ENCODE measurements around the gene PHYH. TPM values are rescaled to one million over a fixed set of nuclear protein-coding genes. Genes with fewer than 3 reads are reported as not detected.

PHYH gene
- total and polyA plus RNA-seq, 8 donors = 0.58 to 65.5 (median 20.0) TPM

DNA sequence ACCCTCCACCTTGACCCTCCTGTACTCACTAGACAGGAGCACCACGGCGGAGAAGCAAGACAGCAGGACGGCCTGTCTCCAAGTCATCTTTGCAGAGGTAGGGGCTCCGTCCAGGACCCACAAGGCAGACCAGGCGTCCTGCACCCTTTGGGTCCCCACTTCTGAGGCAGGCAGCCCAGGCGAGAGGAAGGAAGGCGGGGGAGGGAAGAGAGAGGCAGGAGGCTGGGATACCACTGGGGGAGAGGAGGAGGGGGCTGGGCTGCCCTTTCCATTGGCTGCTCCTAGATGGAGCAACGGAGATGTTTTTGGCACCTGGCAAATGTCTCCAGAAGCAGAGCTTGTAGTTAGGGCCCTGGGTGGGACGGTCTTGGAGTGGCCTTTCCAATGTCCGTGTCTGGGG is 65.7 kb downstream of the PHYH start, which contains the start of gene UCMA:
UCMA (minus strand) TSS at position 203 of the 400 bp plus-strand sequence; CDS start at position 87, 116 bp downstream.
- peak in 1 of 2 donors; percentile 38 for DNase-seq
- Histone ChIP-seq H3K4me1 (no peaks in the 10 kb centered on the region), H3K9me3 (no peaks in the 10 kb centered on the region), H3K27ac (no peak within 1 kb of the TSS), H3K27me3 (peaks cover 0 to 20% (median 0%) of the 10 kb centered on the region in 3 donors), H3K4me3 (no peak within 1 kb of the TSS), H3K36me3 (no peaks in the 10 kb centered on the region)
- WGBS, 5 donors = 40 to 75% (median 69%) methylated on average over 10 of the region's 10 CpGs
- no peak for TF ChIP-seq POLR2AphosphoS5 (IDR thresholded peaks at IDR 0.05)
- TF ChIP-seq EP300 (IDR thresholded peaks at IDR 0.05) = no peak
- no peak for TF ChIP-seq POLR2A (IDR thresholded peaks at IDR 0.05)
- TF ChIP-seq, protein P1, sequence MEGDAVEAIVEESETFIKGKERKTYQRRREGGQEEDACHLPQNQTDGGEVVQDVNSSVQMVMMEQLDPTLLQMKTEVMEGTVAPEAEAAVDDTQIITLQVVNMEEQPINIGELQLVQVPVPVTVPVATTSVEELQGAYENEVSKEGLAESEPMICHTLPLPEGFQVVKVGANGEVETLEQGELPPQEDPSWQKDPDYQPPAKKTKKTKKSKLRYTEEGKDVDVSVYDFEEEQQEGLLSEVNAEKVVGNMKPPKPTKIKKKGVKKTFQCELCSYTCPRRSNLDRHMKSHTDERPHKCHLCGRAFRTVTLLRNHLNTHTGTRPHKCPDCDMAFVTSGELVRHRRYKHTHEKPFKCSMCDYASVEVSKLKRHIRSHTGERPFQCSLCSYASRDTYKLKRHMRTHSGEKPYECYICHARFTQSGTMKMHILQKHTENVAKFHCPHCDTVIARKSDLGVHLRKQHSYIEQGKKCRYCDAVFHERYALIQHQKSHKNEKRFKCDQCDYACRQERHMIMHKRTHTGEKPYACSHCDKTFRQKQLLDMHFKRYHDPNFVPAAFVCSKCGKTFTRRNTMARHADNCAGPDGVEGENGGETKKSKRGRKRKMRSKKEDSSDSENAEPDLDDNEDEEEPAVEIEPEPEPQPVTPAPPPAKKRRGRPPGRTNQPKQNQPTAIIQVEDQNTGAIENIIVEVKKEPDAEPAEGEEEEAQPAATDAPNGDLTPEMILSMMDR (IDR thresholded peaks at IDR 0.05) = no peak
- intact Hi-C loops (cut with DNase I; ENCODE audit: low total_unique reads) = no loop called here

DNA sequence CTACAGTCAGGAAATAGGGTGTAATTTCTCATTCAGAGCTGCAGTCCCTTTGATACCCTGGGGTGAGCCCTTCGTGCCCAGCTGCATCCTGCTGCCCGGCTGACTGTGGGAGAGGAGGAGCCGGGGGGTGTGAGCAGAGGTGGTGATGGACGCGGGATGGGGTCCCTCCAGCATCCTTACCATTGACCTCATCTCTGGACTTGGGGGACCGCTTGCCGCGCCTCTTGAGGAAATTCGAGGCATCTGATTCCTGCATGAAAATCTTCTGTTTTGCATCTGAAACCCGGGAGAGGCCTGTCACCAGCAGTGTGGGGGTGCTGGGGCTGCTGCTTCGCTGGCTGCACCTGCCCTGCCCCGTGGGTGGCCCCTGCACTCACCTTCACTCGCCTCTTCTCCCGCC is 66.5 kb downstream of the PHYH start:
- no peaks in the 10 kb centered on the region for H3K36me3 ChIP-seq
- H3K4me1 ChIP-seq = no peaks in the 10 kb centered on the region
- DNase-seq = no peak
- no peak overlapping the region for H3K4me3 ChIP-seq
- 48 to 66% (median 55%) methylated on average over 13 to 14 of the region's 14 CpGs for WGBS, 5 donors
- H3K9me3 ChIP-seq = no peaks in the 10 kb centered on the region
- intact Hi-C loops (cut with DNase I; ENCODE audit: low total_unique reads) = no loop called here
- TF ChIP-seq, protein P1 (IDR thresholded peaks at IDR 0.05) = no peak
- TF ChIP-seq EP300 (IDR thresholded peaks at IDR 0.05) = no peak
- TF ChIP-seq POLR2A (IDR thresholded peaks at IDR 0.05) = no peak
- TF ChIP-seq POLR2AphosphoS5 (IDR thresholded peaks at IDR 0.05) = no peak
- H3K27me3 ChIP-seq = peaks cover 0 to 20% (median 0%) of the 10 kb centered on the region in 3 donors
- H3K27ac ChIP-seq = no peak overlapping the region

DNA sequence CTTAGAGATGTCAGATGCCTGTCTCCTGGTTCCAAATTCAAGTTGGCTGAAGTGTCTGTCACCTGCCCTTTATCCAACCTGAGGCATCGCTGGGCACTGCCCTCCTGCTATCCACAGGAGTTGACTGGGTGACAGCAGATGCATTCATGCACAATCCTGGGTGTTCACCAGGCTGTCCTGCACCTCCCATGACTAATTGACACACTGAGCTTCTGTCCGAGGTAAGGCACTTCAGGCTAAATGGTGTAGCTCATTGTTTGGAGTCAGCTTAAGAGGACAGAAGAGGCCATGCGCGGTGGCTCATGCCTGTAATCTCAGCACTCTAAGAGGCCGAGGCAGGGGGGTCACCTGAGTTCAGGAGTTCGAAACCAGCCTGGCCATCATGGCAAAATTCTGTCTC is 68.1 kb downstream of the PHYH start:
- no peak for DNase-seq
- Histone ChIP-seq H3K27ac (no peak overlapping the region), H3K9me3 (no peaks in the 10 kb centered on the region), H3K4me3 (no peak overlapping the region), H3K4me1 (no peaks in the 10 kb centered on the region), H3K27me3 (peaks cover 0 to 20% (median 0%) of the 10 kb centered on the region in 3 donors), H3K36me3 (no peaks in the 10 kb centered on the region)
- 79 to 83% (median 80%) methylated on average over 5 to 6 of the region's 6 CpGs for WGBS, 5 donors
- intact Hi-C loops (cut with DNase I; ENCODE audit: low total_unique reads) = no loop called here
- no peak for TF ChIP-seq POLR2AphosphoS5 (IDR thresholded peaks at IDR 0.05)
- TF ChIP-seq, protein P1 (IDR thresholded peaks at IDR 0.05) = no peak
- TF ChIP-seq POLR2A (IDR thresholded peaks at IDR 0.05) = no peak
- TF ChIP-seq EP300 (IDR thresholded peaks at IDR 0.05) = no peak

DNA sequence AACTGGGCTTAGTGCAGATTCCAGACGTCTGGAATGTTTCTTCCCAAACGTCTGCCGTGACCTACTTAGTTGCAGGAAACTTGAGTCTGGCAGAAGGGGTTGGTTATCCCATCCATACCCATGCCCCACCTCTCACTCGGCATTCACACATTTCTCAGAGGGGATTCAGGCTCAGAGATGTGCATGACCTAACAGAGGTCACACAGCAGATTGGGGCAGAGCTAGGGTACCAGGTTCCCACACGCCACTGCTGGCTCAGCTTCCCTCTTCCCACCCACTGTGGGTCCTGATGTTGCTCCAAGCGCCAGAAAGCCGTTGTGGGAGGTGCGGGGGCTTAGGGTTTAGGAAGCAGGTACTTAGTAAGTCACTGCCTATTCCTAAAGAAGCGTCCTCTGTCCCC is 68.7 kb downstream of the PHYH start:
- no peaks in the 10 kb centered on the region for H3K36me3 ChIP-seq
- DNase-seq = no peak
- H3K27me3 ChIP-seq = peaks cover 0 to 20% (median 0%) of the 10 kb centered on the region in 3 donors
- TF ChIP-seq, protein P1 (IDR thresholded peaks at IDR 0.05) = no peak
- TF ChIP-seq EP300 (IDR thresholded peaks at IDR 0.05) = no peak
- no peak for TF ChIP-seq POLR2AphosphoS5 (IDR thresholded peaks at IDR 0.05)
- TF ChIP-seq POLR2A (IDR thresholded peaks at IDR 0.05) = no peak
- no peak overlapping the region for H3K4me3 ChIP-seq
- no peaks in the 10 kb centered on the region for H3K9me3 ChIP-seq
- no peak overlapping the region for H3K27ac ChIP-seq
- 64 to 72% (median 68%) methylated on average over 9 of the region's 9 CpGs for WGBS, 5 donors
- intact Hi-C loops (cut with DNase I; ENCODE audit: low total_unique reads) = no loop called here
- H3K4me1 ChIP-seq = no peaks in the 10 kb centered on the region

Other genes with a start within 250 kb of the PHYH start
- gene OPTN, start 199.9 kb downstream of the PHYH start, total RNA-seq = 10 to 100 TPM; 32.6 to 68.3 (median 43.4) TPM
- 10 to 100 TPM; 33.0 to 82.3 (median 38.4) TPM for gene OPTN, start 199.9 kb downstream of the PHYH start, polyA plus RNA-seq
- 1 to 10 TPM; 2.3 to 7.6 (median 4.6) TPM for gene MCM10, start 138.5 kb downstream of the PHYH start, total RNA-seq
- gene MCM10, start 138.5 kb downstream of the PHYH start, polyA plus RNA-seq = under 1 TPM; 0.31 to 0.93 (median 0.58) TPM
- not detected for gene UCMA, start 65.7 kb downstream of the PHYH start, total RNA-seq
- gene UCMA, start 65.7 kb downstream of the PHYH start, polyA plus RNA-seq = not detected
- gene SEPHS1, start 48.2 kb upstream of the PHYH start, total RNA-seq = 10 to 100 TPM; 15.2 to 63.0 (median 20.3) TPM
- gene SEPHS1, start 48.2 kb upstream of the PHYH start, polyA plus RNA-seq = 10 to 100 TPM; 19.7 to 40.5 (median 31.8) TPM
- 10 to 100 TPM; 19.6 to 32.1 (median 23.5) TPM for gene BEND7, start 228.9 kb upstream of the PHYH start, total RNA-seq
- 10 to 100 TPM in 1 of 3 donors, 1 to 10 TPM in 2; 4.6 to 11.1 (median 9.6) TPM for gene BEND7, start 228.9 kb upstream of the PHYH start, polyA plus RNA-seq